ENCODE data around the gene HAAO. TPM values are rescaled to one million over a fixed set of nuclear protein-coding genes. Genes with fewer than 3 reads are reported as not detected.

HAAO gene
- total and polyA plus RNA-seq, 2 of the 8 experiments (the other 6 are each of a cell fraction or from before 2014, with no cell fraction given): 2.5 to 7.0 TPM

DNA sequence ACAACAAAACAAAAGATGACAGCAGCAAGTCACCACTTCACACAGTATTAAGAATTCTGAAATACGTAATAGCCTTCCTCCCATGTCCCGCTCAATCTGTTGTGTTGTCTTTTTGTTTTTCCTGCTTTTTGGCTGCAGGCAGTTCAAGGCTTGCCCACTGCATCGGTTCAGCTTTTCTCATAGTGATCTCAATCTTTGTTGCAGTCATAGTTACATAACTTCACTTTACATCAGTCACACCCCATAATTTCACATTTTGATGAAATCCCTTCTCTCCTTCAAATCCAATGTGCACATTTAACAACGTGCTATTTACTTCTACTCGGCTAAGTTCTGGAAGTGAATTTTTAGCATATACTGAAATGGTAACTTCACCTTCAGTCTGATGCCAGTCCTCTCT lies 33.8 kb upstream of the HAAO start (continued):
- TF ChIP-seq, protein P1, sequence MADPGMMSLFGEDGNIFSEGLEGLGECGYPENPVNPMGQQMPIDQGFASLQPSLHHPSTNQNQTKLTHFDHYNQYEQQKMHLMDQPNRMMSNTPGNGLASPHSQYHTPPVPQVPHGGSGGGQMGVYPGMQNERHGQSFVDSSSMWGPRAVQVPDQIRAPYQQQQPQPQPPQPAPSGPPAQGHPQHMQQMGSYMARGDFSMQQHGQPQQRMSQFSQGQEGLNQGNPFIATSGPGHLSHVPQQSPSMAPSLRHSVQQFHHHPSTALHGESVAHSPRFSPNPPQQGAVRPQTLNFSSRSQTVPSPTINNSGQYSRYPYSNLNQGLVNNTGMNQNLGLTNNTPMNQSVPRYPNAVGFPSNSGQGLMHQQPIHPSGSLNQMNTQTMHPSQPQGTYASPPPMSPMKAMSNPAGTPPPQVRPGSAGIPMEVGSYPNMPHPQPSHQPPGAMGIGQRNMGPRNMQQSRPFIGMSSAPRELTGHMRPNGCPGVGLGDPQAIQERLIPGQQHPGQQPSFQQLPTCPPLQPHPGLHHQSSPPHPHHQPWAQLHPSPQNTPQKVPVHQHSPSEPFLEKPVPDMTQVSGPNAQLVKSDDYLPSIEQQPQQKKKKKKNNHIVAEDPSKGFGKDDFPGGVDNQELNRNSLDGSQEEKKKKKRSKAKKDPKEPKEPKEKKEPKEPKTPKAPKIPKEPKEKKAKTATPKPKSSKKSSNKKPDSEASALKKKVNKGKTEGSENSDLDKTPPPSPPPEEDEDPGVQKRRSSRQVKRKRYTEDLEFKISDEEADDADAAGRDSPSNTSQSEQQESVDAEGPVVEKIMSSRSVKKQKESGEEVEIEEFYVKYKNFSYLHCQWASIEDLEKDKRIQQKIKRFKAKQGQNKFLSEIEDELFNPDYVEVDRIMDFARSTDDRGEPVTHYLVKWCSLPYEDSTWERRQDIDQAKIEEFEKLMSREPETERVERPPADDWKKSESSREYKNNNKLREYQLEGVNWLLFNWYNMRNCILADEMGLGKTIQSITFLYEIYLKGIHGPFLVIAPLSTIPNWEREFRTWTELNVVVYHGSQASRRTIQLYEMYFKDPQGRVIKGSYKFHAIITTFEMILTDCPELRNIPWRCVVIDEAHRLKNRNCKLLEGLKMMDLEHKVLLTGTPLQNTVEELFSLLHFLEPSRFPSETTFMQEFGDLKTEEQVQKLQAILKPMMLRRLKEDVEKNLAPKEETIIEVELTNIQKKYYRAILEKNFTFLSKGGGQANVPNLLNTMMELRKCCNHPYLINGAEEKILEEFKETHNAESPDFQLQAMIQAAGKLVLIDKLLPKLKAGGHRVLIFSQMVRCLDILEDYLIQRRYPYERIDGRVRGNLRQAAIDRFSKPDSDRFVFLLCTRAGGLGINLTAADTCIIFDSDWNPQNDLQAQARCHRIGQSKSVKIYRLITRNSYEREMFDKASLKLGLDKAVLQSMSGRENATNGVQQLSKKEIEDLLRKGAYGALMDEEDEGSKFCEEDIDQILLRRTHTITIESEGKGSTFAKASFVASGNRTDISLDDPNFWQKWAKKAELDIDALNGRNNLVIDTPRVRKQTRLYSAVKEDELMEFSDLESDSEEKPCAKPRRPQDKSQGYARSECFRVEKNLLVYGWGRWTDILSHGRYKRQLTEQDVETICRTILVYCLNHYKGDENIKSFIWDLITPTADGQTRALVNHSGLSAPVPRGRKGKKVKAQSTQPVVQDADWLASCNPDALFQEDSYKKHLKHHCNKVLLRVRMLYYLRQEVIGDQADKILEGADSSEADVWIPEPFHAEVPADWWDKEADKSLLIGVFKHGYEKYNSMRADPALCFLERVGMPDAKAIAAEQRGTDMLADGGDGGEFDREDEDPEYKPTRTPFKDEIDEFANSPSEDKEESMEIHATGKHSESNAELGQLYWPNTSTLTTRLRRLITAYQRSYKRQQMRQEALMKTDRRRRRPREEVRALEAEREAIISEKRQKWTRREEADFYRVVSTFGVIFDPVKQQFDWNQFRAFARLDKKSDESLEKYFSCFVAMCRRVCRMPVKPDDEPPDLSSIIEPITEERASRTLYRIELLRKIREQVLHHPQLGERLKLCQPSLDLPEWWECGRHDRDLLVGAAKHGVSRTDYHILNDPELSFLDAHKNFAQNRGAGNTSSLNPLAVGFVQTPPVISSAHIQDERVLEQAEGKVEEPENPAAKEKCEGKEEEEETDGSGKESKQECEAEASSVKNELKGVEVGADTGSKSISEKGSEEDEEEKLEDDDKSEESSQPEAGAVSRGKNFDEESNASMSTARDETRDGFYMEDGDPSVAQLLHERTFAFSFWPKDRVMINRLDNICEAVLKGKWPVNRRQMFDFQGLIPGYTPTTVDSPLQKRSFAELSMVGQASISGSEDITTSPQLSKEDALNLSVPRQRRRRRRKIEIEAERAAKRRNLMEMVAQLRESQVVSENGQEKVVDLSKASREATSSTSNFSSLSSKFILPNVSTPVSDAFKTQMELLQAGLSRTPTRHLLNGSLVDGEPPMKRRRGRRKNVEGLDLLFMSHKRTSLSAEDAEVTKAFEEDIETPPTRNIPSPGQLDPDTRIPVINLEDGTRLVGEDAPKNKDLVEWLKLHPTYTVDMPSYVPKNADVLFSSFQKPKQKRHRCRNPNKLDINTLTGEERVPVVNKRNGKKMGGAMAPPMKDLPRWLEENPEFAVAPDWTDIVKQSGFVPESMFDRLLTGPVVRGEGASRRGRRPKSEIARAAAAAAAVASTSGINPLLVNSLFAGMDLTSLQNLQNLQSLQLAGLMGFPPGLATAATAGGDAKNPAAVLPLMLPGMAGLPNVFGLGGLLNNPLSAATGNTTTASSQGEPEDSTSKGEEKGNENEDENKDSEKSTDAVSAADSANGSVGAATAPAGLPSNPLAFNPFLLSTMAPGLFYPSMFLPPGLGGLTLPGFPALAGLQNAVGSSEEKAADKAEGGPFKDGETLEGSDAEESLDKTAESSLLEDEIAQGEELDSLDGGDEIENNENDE (IDR thresholded peaks at IDR 0.05; ENCODE audit: insufficient replicate concordance, low read length): no peak
- TF ChIP-seq HDAC6 (IDR thresholded peaks at IDR 0.05; ENCODE audit: low read depth, low read length) (no peak), TCF12 (IDR thresholded peaks at IDR 0.05; ENCODE audit: low read depth, low read length) (no peak), CREB1 (IDR thresholded peaks at IDR 0.05) (no peak), ASH2L (IDR thresholded peaks at IDR 0.05; ENCODE audit: low read length) (no peak), POLR2A (IDR thresholded peaks at IDR 0.05; ENCODE audit: control extremely low read depth in 1 of 2, low read depth in 2 of 2, low read length in 2 of 2) (no peak), RBBP5 (IDR thresholded peaks at IDR 0.05; ENCODE audit: borderline replicate concordance, low read depth, low read length) (no peak), KDM5A (IDR thresholded peaks at IDR 0.05; ENCODE audit: low read length) (no peak), TBP (IDR thresholded peaks at IDR 0.05; ENCODE audit: low read depth, low read length) (no peak)

All from H1 (cell line).